GM13976 (cell line): ENCODE data around the gene SCN9A.

Source experiments
- DNase-seq: peaks from one replicate; pipeline ENCODE4 v3.0.0; 2012; ENCODE audit warnings: low spot score
- in situ Hi-C: fragments of 300-500 bp; cut with MboI; formaldehyde crosslinking; loops from one replicate; pipeline ENCODE4 v1.12.0; 2022; ENCODE audit warnings: low sequenced_read_pairs, mixed read lengths, inconsistent platforms; ENCODE audit not compliant: unreplicated experiment
- TF ChIP-seq, protein P1 (sequence below): IDR thresholded peaks from 2 replicates; pipeline ENCODE4 v1.5.1; 2012; ENCODE audit warnings: borderline replicate concordance, mild to moderate bottlenecking; ENCODE audit not compliant: insufficient read depth; ENCODE audit errors: extremely low read depth, missing control alignments, control extremely low read depth

SCN9A gene

DNA sequence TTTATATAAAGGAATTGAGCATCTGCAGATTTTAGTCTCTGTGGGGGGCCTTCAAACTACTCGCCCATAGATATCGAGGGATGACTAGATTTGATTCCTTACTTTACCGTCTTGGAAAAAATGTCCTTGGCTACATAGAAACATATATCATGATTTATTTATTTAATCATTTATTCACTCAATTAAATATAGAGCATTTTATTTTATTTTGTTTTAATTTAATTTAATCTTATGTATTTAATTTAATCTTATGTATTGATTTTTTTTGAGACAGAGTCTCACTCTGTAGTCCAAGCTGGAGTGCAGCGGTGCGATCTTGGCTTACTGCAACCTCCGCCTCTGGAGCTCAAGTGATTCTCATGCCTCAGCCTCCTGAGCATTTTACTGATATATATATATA lies 105.4 kb downstream of the SCN9A start:
- in situ Hi-C loops, result no loop called here
- no peak for DNase-seq

GRCh38 chr2:166269322-166269721 lies 106.4 kb downstream of the SCN9A start:
- in situ Hi-C loops, result no loop called here
- TF ChIP-seq, protein P1, sequence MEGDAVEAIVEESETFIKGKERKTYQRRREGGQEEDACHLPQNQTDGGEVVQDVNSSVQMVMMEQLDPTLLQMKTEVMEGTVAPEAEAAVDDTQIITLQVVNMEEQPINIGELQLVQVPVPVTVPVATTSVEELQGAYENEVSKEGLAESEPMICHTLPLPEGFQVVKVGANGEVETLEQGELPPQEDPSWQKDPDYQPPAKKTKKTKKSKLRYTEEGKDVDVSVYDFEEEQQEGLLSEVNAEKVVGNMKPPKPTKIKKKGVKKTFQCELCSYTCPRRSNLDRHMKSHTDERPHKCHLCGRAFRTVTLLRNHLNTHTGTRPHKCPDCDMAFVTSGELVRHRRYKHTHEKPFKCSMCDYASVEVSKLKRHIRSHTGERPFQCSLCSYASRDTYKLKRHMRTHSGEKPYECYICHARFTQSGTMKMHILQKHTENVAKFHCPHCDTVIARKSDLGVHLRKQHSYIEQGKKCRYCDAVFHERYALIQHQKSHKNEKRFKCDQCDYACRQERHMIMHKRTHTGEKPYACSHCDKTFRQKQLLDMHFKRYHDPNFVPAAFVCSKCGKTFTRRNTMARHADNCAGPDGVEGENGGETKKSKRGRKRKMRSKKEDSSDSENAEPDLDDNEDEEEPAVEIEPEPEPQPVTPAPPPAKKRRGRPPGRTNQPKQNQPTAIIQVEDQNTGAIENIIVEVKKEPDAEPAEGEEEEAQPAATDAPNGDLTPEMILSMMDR, result no peak
- no peak for DNase-seq

More for the DNA sequence above, 105.4 kb downstream of the SCN9A start:
- TF ChIP-seq, protein P1, result no peak

DNA sequence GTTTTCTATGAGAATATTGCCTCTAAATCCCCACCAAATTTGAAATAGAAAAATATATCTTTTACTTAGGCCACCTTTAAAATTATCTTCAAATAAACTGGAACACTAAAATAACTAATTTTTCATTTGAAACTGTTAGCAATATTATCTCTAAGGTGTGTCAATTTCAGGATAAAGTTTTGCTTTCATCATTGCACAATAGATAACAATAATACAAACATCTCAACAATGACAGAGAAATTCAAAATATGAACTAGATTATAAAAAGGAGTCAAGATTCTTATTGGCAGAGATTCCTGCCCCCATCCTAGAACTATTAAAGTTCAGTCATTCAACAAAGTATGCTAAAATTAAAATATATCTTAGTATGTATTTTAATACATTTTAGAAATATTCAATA lies 117.9 kb downstream of the SCN9A start:
- TF ChIP-seq, protein P1, result no peak
- DNase-seq, result no peak
- in situ Hi-C loops, result no loop called here

DNA sequence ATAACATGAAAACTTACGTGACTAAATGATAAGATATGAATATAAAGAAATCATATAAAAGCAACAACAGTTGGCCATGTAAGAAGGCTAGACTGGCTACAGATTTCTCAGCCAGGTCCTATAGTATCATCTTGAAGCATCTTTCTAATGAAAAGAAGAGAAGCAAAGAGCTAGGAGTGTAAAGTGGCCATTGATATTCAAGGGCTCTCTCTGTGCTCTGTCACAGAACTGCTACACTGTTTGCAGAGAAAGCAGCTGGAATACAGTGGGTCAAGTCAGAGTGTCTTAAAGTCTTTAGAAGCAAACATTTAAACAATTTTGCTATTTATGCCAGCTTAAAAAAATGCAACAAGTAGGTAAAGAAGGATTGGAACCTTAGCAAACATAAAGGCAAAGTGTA lies 118.8 kb downstream of the SCN9A start:
- in situ Hi-C loops, result no loop called here
- TF ChIP-seq, protein P1, result no peak
- DNase-seq, result no peak

GRCh38 chr2:166249318-166249717 lies 126.4 kb downstream of the SCN9A start:
- TF ChIP-seq, protein P1, result no peak
- DNase-seq, result no peak
- in situ Hi-C loops, result no loop called here

DNA sequence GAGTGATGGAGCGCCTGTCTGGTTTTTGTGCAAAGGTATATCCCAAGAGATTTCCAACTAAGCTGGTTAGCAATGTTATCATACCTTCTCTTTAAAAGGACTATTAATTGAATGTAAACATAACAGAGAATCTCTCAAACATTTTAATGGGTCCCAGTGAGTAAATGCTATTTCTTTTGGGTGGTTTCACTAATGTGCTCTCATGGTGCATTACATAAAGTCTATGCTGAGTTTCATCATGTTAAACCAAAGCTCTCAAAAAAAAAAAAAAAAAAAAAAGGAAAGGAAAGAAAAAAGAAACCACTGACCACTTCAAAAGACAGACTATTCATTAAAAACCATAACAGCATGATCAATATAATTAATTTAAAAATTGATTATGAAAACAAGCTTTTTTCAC lies 128.8 kb downstream of the SCN9A start:
- no peak for DNase-seq
- in situ Hi-C loops, result no loop called here

More for the DNA sequence above, 128.8 kb downstream of the SCN9A start:
- TF ChIP-seq, protein P1, result no peak
